DOHH2 (cell line): ENCODE data around the gene TLE2.

Experiments used
- H3F3A ChIP-seq: fragments of 200-600 bp; sonication (generic), shearing (Covaris generic); 2 replicates; pipeline ENCODE4 v1.6.0; 2016; ENCODE audit warnings: antibody characterized with exemption, mild to moderate bottlenecking; ENCODE audit not compliant: control insufficient read depth, insufficient read depth
- H3K27ac ChIP-seq: fragments of 200-600 bp; sonication (generic); 2 replicates; pipeline ENCODE4 v1.5.1; 2014; ENCODE audit warnings: low read depth, mild to moderate bottlenecking, low read length, moderate library complexity
- H3K27me3 ChIP-seq: fragments of 200-600 bp; sonication (generic); 2 replicates; pipeline ENCODE4 v1.6.1; 2014; ENCODE audit warnings: mild to moderate bottlenecking, low read length, mixed read lengths; ENCODE audit not compliant: control insufficient read depth
- H3K36me3 ChIP-seq: fragments of 200-600 bp; sonication (generic); 2 replicates; pipeline ENCODE4 v1.6.1; 2014; ENCODE audit warnings: mild to moderate bottlenecking, low read length, moderate library complexity, mixed read lengths; ENCODE audit not compliant: control insufficient read depth
- H3K4me1 ChIP-seq: fragments of 200-600 bp; sonication (generic); 2 replicates; pipeline ENCODE4 v1.6.1; 2014; ENCODE audit warnings: mild to moderate bottlenecking, low read length, mixed read lengths; ENCODE audit not compliant: control insufficient read depth
- H3K4me2 ChIP-seq: fragments of 200-600 bp; sonication (generic); 2 replicates; pipeline ENCODE4 v1.6.0; 2014; ENCODE audit warnings: mild to moderate bottlenecking, low read length, moderate library complexity
- H3K4me3 ChIP-seq: fragments of 200-600 bp; sonication (generic); 2 replicates; pipeline ENCODE4 v1.5.1; 2014; ENCODE audit warnings: mild to moderate bottlenecking, low read length, mixed read lengths
- H3K79me2 ChIP-seq: fragments of 200-600 bp; sonication (generic); 2 replicates; pipeline ENCODE4 v1.6.1; 2014; ENCODE audit warnings: mild to moderate bottlenecking, low read length, mixed read lengths; ENCODE audit not compliant: control insufficient read depth
- H3K9me2 ChIP-seq: fragments of 200-600 bp; sonication (generic); replicated peaks from 2 replicates; pipeline ENCODE4 v1.6.1; 2014; ENCODE audit warnings: mild to moderate bottlenecking, low read length, mixed read lengths; ENCODE audit not compliant: control insufficient read depth
- H3K9me3 ChIP-seq: fragments of 200-600 bp; sonication (generic); 2 replicates; pipeline ENCODE4 v1.6.1; 2014; ENCODE audit warnings: antibody characterized with exemption, low read length, mixed read lengths; ENCODE audit not compliant: control insufficient read depth, insufficient read depth
- H4K20me1 ChIP-seq: fragments of 200-600 bp; sonication (generic); 2 replicates; pipeline ENCODE4 v1.6.0; 2014; ENCODE audit warnings: low read depth, mild to moderate bottlenecking, antibody characterized with exemption, low read length, moderate library complexity; ENCODE audit not compliant: control insufficient read depth, insufficient read depth
- CTCF ChIP-seq: fragments of 200-600 bp; sonication (generic); IDR thresholded peaks from one replicate; pipeline ENCODE4 v1.5.1; 2014; ENCODE audit warnings: antibody characterized with exemption, mild to moderate bottlenecking, low read depth, low read length; ENCODE audit not compliant: poor library complexity, severe bottlenecking
- EZH2phosphoT487 ChIP-seq: fragments of 200-600 bp; sonication (generic); IDR thresholded peaks from 2 replicates; pipeline ENCODE4 v1.6.1; 2017; ENCODE audit warnings: borderline replicate concordance, mild to moderate bottlenecking, antibody characterized with exemption, low read length, moderate library complexity, mixed read lengths

Gene TLE2

GRCh38 chr19:3029065-3029923, at the start of gene TLE2:
TLE2 (minus strand) TSS chr19:3029280; CDS start chr19:3028904, 376 bp downstream.
- Histone ChIP-seq H3K4me2 (peak within 1 kb of the TSS; percentile 65), H3K9me3 (no peaks in the 10 kb centered on the region), H3K4me3 (peak within 1 kb of the TSS; percentile 54), H3K27me3 (peaks cover 78% of the 10 kb centered on the region), H3K36me3 (no peaks in the 10 kb centered on the region), H3K79me2 (no peaks in the 10 kb centered on the region), H3K27ac (no peak within 1 kb of the TSS), H4K20me1 (0 out of 2 replicates have a peak, but pooled peaks cover 4% of the 10 kb centered on the region), H3K4me1 (peaks cover 19% of the 10 kb centered on the region), H3K9me2 (no peaks in the 10 kb centered on the region), H3F3A (no peaks in the 10 kb centered on the region; the same call in 1 of the 2 replicates)
- TF ChIP-seq EZH2phosphoT487 (peak; percentile 48; the same call in 1 of the 2 replicates), CTCF (no peak)

GRCh38 chr19:3075605-3076431, 46.7 kb upstream of the TLE2 start:
- peak overlapping the region; percentile 37 for H3K4me3 ChIP-seq

GRCh38 chr19:3073931-3074595, 45.0 kb upstream of the TLE2 start:
- Histone ChIP-seq H4K20me1 (no peaks in the 10 kb centered on the region), H3K9me2 (no peaks in the 10 kb centered on the region), H3K79me2 (no peaks in the 10 kb centered on the region), H3K27me3 (peaks cover 5% of the 10 kb centered on the region), H3K27ac (no peak overlapping the region), H3K36me3 (no peaks in the 10 kb centered on the region), H3K4me1 (peaks cover 45% of the 10 kb centered on the region), H3F3A (no peaks in the 10 kb centered on the region), H3K4me3 (no peak overlapping the region), H3K4me2 (no peak overlapping the region), H3K9me3 (peaks cover 7% of the 10 kb centered on the region; the same call in 1 of the 2 replicates)
- TF ChIP-seq EZH2phosphoT487 (no peak), CTCF (peak; percentile 43)

More at GRCh38 chr19:3075605-3076431, 46.7 kb upstream of the TLE2 start:
- H3K27ac ChIP-seq: no peak overlapping the region
- H3F3A ChIP-seq: no peaks in the 10 kb centered on the region
- peaks cover 5% of the 10 kb centered on the region for H3K27me3 ChIP-seq
- H3K79me2 ChIP-seq: no peaks in the 10 kb centered on the region
- H3K4me2 ChIP-seq: peak overlapping the region; percentile 53
- no peaks in the 10 kb centered on the region for H3K9me3 ChIP-seq
- TF ChIP-seq EZH2phosphoT487 (no peak), CTCF (peak; percentile 91)
- peaks cover 30% of the 10 kb centered on the region for H3K4me1 ChIP-seq
- H3K36me3 ChIP-seq: no peaks in the 10 kb centered on the region
- no peaks in the 10 kb centered on the region for H3K9me2 ChIP-seq
- no peaks in the 10 kb centered on the region for H4K20me1 ChIP-seq
